Liver (tissue), 9 donors: ENCODE measurements around the gene ZNF565. TPM values are rescaled to one million over a fixed set of nuclear protein-coding genes. Genes with fewer than 3 reads are reported as not detected.

Experiments used
- DNase-seq: peaks from one replicate; pipeline ENCODE4 v3.0.0-alpha.2; 2017; ENCODE audit warnings: low spot score
- H3K27ac ChIP-seq, 2 donors: one replicate each; pipeline ENCODE4 v1.7.0; 2013; ENCODE audit warnings: inconsistent platforms in 2 of 2, low read length in 2 of 2, control low read depth in 1 of 2, low read depth in 1 of 2, mild to moderate bottlenecking in 1 of 2
- H3K27me3 ChIP-seq, 4 donors: one replicate each; pipeline versions ENCODE4 v1.6.1 to v1.7.0; 2013; ENCODE audit warnings: low read length in 3 of 4, inconsistent platforms in 1 of 4, mild to moderate bottlenecking in 1 of 4, moderate library complexity in 1 of 4; ENCODE audit not compliant: control insufficient read depth in 4 of 4, insufficient read depth in 4 of 4
- H3K36me3 ChIP-seq, 4 donors: one replicate each; pipeline versions ENCODE4 v1.6.1 to v1.7.0; 2013; ENCODE audit warnings: low read length in 3 of 4, mild to moderate bottlenecking in 3 of 4, low read depth in 1 of 4, moderate library complexity in 1 of 4; ENCODE audit not compliant: control insufficient read depth in 4 of 4, insufficient read depth in 3 of 4
- H3K4me1 ChIP-seq, 4 donors: one replicate each; pipeline versions ENCODE4 v1.6.1 to v1.7.0; 2013; ENCODE audit warnings: low read length in 3 of 4, mild to moderate bottlenecking in 3 of 4, moderate library complexity in 1 of 4; ENCODE audit not compliant: control insufficient read depth in 4 of 4, insufficient read depth in 4 of 4
- H3K4me3 ChIP-seq, 3 donors: one replicate each; pipeline versions ENCODE4 v1.6.1 to v1.7.0; 2013; ENCODE audit warnings: low read length in 3 of 3, control low read depth in 1 of 3, low read depth in 1 of 3, mild to moderate bottlenecking in 1 of 3
- H3K9ac ChIP-seq, 2 donors: one replicate each; pipeline ENCODE4 v1.7.0; 2013; ENCODE audit warnings: low read length in 2 of 2, mild to moderate bottlenecking in 2 of 2, moderate library complexity in 2 of 2, control low read depth in 1 of 2, low read depth in 1 of 2
- H3K9me3 ChIP-seq, 4 donors: one replicate each; pipeline versions ENCODE4 v1.6.1 to v1.7.0; 2013; ENCODE audit warnings: low read length in 3 of 4; ENCODE audit not compliant: control insufficient read depth in 4 of 4
- ATF3 ChIP-seq: IDR thresholded peaks from 2 replicates; pipeline ENCODE4 v1.6.1; 2016; ENCODE audit warnings: antibody characterized with exemption
- CTCF ChIP-seq: fragments of 150-350 bp; IDR thresholded peaks from 2 replicates; pipeline ENCODE4 v1.5.1; 2017; ENCODE audit warnings: improper control_type of control experiment, low read depth, low read length; ENCODE audit not compliant: missing input control
- EGR1 ChIP-seq, 2 donors: IDR thresholded peaks; 2 replicates each; pipeline ENCODE4 v1.6.1; 2016 to 2018; ENCODE audit warnings: antibody characterized with exemption in 2 of 2, low read depth in 2 of 2
- HNF4A ChIP-seq, 2 donors: conservative IDR thresholded peaks; 2 replicates each; pipeline ENCODE4 v1.6.1; 2016; ENCODE audit warnings: antibody characterized with exemption in 2 of 2, mild to moderate bottlenecking in 2 of 2
- JUND ChIP-seq, 2 donors: IDR thresholded peaks; 2 replicates each; pipeline ENCODE4 v1.6.1; 2016; ENCODE audit warnings: antibody characterized with exemption in 2 of 2
- NR2F2 ChIP-seq: IDR thresholded peaks from 2 replicates; pipeline ENCODE4 v1.6.1; 2016; ENCODE audit warnings: antibody characterized with exemption
- REST ChIP-seq: IDR thresholded peaks from 2 replicates; pipeline ENCODE4 v1.6.1; 2016; ENCODE audit warnings: antibody characterized with exemption, mild to moderate bottlenecking
- SP1 ChIP-seq: IDR thresholded peaks from 2 replicates; pipeline ENCODE4 v1.6.1; 2018; ENCODE audit warnings: antibody characterized with exemption, mild to moderate bottlenecking
- TAF1 ChIP-seq: conservative IDR thresholded peaks from 2 replicates; pipeline ENCODE4 v1.6.1; 2016; ENCODE audit warnings: antibody characterized with exemption, mild to moderate bottlenecking
- YY1 ChIP-seq: IDR thresholded peaks from 2 replicates; pipeline ENCODE4 v1.6.1; 2016; ENCODE audit warnings: antibody characterized with exemption, mild to moderate bottlenecking
- WGBS: extraction: QIAGEN DNeasy Blood & Tissue Kit; methylation state at CpG from one replicate; pipeline ENCODE4 v1.1.7; 2013; 5-methylcytosine and 5-hydroxymethylcytosine counted together
- polyA plus RNA-seq, 2 donors: library from polyadenylated mRNA; stranded (reverse) in 1 of 2; unstranded in 1 of 2; fragments of 200-250 nt in 1 of 2; fragments of >200 nt in 1 of 2; fragmentation: Nextera tagmentation in 1 of 2; extraction: Ambion mirVana in 1 of 2; gene quantifications; one replicate each; pipeline versions ENCODE4 v1.2.1 to v1.2.3, GENCODE V29; 2013 to 2015
- total RNA-seq, 2 donors: library from RNA; depleted of rRNA; stranded (reverse); fragments of >200 nt; gene quantifications; one replicate each; pipeline ENCODE4 v1.2.3, GENCODE V29; 2014
- TF ChIP-seq, protein P1 (sequence below): IDR thresholded peaks from 2 replicates; pipeline ENCODE4 v1.6.1; 2016; ENCODE audit warnings: antibody characterized with exemption
- TF ChIP-seq, protein P2 (sequence below): IDR thresholded peaks from 2 replicates; pipeline ENCODE4 v1.6.1; 2016; ENCODE audit warnings: antibody characterized with exemption
- donor health status: healthy.
- donor health status: healthy.
- donor health status: healthy.
- donor health status: healthy.
- donor health status: healthy.

Gene ZNF565
- total and polyA plus RNA-seq, 4 donors = 0.95 to 4.9 (median 2.2) TPM

- no peak for DNase-seq
- peak overlapping the region in 2 of 3 donors; percentile 38 to 40 for H3K4me3 ChIP-seq
- no peak overlapping the region for H3K27ac ChIP-seq
- H3K9me3 ChIP-seq = peaks cover 0 to 29% (median 10%) of the 10 kb centered on the region in 4 donors
- H3K4me1 ChIP-seq = no peaks in the 10 kb centered on the region
- TF ChIP-seq EGR1 (IDR thresholded peaks at IDR 0.05; ENCODE audit: low read depth in 2 of 2) (no peak), CTCF (no peak), ATF3 (no peak), YY1 (no peak), REST (no peak), TAF1 (no peak), JUND (IDR thresholded peaks at IDR 0.05) (no peak), HNF4A (conservative IDR thresholded peaks at IDR 0.05) (no peak), NR2F2 (no peak)
- TF ChIP-seq, protein P1, sequence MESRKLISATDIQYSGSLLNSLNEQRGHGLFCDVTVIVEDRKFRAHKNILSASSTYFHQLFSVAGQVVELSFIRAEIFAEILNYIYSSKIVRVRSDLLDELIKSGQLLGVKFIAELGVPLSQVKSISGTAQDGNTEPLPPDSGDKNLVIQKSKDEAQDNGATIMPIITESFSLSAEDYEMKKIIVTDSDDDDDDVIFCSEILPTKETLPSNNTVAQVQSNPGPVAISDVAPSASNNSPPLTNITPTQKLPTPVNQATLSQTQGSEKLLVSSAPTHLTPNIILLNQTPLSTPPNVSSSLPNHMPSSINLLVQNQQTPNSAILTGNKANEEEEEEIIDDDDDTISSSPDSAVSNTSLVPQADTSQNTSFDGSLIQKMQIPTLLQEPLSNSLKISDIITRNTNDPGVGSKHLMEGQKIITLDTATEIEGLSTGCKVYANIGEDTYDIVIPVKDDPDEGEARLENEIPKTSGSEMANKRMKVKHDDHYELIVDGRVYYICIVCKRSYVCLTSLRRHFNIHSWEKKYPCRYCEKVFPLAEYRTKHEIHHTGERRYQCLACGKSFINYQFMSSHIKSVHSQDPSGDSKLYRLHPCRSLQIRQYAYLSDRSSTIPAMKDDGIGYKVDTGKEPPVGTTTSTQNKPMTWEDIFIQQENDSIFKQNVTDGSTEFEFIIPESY = no peak
- TF ChIP-seq, protein P2, sequence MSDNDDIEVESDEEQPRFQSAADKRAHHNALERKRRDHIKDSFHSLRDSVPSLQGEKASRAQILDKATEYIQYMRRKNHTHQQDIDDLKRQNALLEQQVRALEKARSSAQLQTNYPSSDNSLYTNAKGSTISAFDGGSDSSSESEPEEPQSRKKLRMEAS = no peak
- H3K27me3 ChIP-seq = no peaks in the 10 kb centered on the region
- WGBS = 18% methylated on average over 37 of the region's 37 CpGs
- no peak overlapping the region for H3K9ac ChIP-seq
- H3K36me3 ChIP-seq = no peaks in the 10 kb centered on the region
Measured at GRCh38 chr19:36257520-36257876, 43.0 kb upstream of the ZNF565 start.

DNA sequence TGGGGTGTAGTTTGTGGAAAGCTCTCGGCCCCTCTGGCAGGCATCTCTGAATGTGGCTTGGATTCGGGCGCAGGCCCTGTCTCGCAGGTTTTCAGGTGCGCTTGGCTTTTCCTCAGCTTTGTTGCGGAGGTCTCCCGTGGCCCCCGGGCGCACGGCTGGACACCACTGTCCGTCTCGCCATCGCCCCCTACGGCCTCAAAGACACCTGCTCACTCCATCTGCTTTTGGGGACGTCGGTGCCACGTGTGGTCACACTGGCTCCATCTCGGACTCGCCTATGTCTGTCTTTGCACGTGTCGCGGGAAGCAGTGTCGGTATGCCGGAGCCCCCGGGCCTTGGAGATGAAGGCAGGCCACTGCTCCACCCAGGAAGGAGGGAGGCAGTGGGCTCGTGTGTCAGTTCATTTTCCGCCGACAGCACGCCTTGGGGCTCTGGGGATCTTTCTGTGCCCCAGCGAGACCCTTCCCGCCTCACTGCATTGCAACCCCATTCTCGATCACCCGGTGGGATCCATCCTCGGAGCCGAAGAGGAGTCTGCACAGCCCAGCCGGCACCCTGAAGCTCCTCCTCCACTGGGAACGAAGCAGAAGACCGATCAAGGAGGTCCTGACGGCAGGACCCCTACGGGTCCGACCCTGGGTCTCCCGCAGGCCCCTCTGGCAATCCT is 42.5 kb upstream of the ZNF565 start:
- H3K9me3 ChIP-seq = peaks cover 0 to 34% (median 10%) of the 10 kb centered on the region in 4 donors
- no peaks in the 10 kb centered on the region for H3K4me1 ChIP-seq
- DNase-seq = no peak
- whole genome bisulfite sequencing = 68% methylated on average over 42 of the region's 42 CpGs
- no peak overlapping the region for H3K27ac ChIP-seq
- H3K36me3 ChIP-seq = no peaks in the 10 kb centered on the region
- H3K4me3 ChIP-seq = peak overlapping the region in 2 of 3 donors; percentile 38 to 40
- H3K9ac ChIP-seq = no peak overlapping the region
- no peak for TF ChIP-seq SP1
- no peak for TF ChIP-seq EGR1 (IDR thresholded peaks at IDR 0.05; ENCODE audit: low read depth in 2 of 2)
- H3K27me3 ChIP-seq = no peaks in the 10 kb centered on the region
